Left renal pelvis (tissue), 4 donors: ENCODE data around the gene ZMIZ2. TPM values are rescaled to one million over a fixed set of nuclear protein-coding genes. Genes with fewer than 3 reads are reported as not detected.

Source experiments
- DNase-seq, 4 donors: peaks; one replicate each; pipeline ENCODE4 v3.0.0-alpha.2; 2013; ENCODE audit warnings: low read depth in 4 of 4, low spot score in 3 of 4
- polyA plus RNA-seq, 4 donors: library from polyadenylated mRNA; unstranded; fragments of 120-200 nt; gene quantifications; one replicate each; pipeline ENCODE4 v1.2.1, GENCODE V29; 2013; ENCODE audit not compliant: insufficient read length in 4 of 4

The ZMIZ2 gene
- polyA plus RNA-seq, 4 donors = 47.2 to 101 (median 58.3) TPM

- no peak for DNase-seq
Measured at GRCh38 chr7:44754802-44755697, 6.4 kb downstream of the ZMIZ2 start.

DNA sequence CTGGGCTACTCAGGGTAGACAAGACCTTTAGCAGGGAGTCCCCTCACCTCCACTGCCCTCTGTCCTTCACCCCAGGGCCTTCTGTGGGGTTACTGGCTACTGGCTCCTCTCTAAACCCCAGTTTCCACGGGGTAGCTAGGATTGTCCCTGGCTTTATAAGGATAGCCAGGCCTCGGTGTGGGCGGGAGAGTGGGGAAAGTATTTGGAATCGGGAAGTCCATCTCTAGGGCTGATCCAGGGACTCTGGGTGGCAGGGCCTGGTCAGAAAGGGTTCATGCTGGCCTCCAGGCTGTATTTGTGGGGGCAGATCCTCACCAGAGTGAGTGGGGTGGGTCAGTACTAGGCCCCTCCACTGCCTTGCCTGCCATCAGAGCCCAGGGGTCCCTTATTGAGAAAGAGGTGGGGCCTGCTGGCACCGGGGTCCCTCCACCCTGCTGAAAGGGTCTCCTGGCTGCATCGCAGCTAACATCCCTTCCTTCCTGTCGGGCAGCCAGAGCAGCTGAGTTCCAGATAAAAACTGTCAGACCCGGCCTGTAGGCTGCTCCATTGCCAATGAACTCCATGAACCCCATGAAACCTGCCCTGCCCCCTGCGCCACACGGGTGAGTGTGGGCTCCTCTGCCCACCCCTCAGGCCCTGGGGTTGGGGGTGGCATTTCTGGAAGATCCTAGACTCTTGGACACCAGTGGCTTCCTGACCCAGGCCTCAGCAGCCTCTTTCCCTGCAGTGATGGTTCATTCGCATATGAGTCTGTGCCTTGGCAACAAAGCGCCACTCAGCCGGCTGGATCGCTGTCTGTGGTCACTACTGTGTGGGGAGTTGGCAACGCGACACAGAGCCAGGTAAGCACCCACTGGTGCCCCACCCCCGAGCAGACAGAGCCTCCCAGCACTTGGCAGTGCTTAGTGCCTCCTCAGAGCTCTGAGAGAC lies 7.3 kb downstream of the ZMIZ2 start:
- no peak for DNase-seq

GRCh38 chr7:44756904-44757303 lies 8.3 kb downstream of the ZMIZ2 start:
- no peak for DNase-seq

DNA sequence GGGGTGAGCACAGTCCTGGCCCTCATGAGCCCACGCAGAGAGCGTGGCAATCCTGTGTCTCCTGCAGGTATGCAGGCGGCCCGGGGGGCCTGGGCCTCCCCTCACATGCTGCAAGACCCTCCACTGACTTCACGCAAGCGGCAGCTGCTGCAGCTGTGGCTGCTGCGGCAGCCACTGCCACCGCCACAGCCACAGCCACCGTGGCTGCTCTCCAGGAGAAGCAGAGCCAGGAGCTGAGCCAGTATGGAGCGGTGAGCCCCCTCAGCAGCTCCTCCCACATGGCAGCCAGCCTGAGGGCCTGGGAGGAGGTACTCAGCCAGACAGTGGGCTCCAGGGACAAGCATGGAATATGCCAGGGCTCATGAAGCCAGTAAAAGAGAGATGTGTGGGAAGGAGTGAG lies 8.7 kb downstream of the ZMIZ2 start:
- no peak for DNase-seq

DNA sequence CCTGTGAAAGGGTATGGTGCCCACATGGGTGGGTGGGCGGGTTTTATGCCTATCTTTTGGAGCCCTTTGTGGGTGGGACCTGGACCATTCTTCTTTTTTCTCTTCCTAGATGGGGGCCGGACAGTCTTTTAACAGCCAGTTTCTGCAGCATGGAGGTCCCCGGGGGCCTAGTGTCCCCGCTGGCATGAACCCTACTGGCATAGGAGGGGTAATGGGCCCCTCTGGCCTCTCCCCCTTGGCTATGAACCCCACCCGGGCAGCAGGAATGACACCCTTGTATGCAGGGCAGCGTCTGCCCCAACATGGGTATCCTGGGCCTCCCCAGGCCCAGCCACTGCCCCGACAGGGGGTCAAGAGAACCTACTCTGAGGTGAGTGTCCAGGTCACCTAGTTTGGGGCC lies 9.1 kb downstream of the ZMIZ2 start:
- no peak for DNase-seq

- no peak for DNase-seq
Measured at GRCh38 chr7:44759246-44759645, 10.6 kb downstream of the ZMIZ2 start.

DNA sequence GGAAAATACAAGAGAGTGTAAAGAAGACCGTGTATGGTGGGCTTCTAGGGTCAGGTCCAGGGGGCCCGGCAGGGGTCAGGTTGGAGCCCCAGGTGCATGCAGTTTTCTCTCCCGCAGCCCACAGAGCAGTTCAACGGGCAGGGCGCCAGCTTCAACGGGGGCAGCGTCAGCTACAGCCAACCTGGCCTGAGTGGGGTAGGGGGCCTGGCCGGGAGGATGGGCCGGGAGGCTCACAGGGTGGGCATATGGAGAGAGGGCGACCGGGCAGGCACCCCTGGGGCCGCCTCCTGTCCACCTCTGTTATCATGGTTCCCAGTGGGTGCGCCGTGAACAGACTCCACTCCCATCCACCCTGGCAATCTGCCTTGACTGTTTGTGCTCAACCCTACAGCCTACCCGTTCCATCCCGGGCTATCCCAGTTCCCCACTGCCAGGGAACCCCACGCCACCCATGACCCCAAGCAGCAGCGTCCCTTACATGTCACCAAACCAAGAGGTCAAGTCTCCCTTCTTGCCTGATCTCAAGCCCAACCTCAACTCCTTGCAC lies 11.5 kb downstream of the ZMIZ2 start:
- no peak for DNase-seq

- DNase-seq = no peak
Measured at GRCh38 chr7:44761207-44762161, 12.8 kb downstream of the ZMIZ2 start.

DNA sequence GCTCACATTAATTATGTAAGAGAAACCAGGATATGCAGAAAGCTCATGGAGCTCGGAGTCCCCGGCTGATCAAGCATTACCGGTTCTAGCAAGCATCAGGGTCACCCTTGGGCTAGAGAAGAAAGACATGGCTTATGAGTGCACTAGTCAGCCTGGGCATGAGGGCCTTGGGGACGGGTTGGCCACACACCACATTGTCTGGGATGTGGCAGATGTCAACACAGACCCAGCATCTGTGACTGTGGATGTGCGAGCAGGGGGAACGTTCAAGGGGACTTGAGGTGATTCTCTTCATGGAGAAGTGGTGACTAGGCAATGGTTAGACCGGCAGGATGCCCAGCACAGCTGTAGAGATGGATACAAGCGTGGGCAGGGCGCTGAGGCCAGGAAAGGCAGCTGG lies 13.7 kb downstream of the ZMIZ2 start:
- no peak for DNase-seq

DNA sequence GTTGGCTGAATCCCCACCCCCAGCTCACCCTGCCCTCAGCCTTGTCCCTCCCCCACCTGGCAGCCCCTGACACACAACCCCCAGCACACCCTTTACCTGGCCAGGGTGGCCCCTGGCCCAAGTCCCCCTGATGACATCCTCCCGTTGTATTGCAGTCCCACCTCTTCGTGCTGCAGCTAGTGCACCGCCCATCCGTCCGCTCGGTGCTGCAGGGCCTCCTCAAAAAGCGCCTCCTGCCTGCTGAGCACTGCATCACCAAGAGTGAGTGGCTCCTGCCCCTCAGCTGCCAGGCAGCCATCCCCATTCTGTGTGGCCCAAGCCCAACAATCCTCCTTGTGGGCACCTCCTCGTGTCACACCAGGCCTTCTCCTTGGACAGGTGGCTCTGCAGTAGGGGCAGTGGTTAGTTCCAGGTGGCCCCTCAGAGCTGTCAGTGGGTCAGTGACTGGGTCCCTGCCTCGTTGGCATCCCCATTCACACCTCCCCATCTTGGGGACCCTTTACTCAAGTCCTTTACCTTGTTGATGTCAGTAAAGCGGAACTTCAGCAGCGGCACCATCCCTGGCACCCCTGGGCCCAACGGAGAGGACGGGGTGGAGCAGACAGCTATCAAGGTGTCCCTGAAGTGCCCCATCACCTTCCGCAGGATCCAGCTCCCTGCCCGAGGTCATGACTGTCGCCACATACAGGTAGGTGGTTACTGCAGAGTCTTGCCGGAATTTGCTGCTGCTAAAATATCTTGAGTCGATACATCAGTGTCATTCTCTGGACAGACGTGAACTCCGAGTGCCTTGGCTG lies 14.3 kb downstream of the ZMIZ2 start:
- no peak for DNase-seq

- DNase-seq = no peak
Measured at GRCh38 chr7:44764081-44764480, 15.4 kb downstream of the ZMIZ2 start.

- no peak for DNase-seq
Measured at GRCh38 chr7:44764665-44765578, 16.3 kb downstream of the ZMIZ2 start.

GRCh38 chr7:44765579-44766415 lies 17.1 kb downstream of the ZMIZ2 start:
- no peak for DNase-seq

- DNase-seq = no peak
Measured at GRCh38 chr7:44766416-44766801, 17.8 kb downstream of the ZMIZ2 start.

DNA sequence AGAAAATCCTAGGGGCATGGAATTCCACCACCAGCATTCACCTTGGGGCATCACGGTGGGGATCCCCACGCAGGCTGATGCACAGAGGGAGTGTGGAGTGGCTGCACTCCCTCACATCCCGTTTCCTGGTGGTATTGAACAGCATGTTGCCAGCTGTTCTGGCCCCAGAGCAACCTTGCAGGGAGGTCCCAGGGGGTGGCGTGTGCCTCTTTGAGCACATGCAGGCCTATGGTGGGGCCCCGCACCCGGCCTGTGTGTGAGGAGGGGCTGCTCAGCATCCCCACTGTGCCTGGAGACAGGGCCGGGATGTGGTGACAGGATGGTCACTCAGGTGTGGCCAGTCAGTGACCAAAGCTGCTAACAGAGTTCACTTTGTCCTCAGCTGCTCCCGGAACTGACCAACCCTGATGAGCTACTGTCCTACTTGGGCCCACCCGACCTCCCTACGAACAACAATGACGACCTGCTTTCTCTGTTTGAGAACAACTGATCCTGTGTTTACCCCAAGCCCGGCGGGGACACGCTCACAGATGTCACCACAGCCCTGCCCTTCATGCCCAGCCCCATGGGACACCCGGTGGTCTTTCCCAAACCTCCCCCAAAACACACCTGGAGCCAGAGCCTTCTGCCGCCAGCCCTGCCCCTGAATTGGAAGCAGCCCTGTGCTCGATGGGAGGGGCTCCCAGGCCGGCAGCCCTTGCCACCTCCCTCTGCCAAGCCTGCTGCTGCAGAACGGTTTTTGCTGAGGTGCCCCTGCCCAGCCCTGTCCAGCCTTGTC lies 18.7 kb downstream of the ZMIZ2 start:
- DNase-seq = no peak

DNA sequence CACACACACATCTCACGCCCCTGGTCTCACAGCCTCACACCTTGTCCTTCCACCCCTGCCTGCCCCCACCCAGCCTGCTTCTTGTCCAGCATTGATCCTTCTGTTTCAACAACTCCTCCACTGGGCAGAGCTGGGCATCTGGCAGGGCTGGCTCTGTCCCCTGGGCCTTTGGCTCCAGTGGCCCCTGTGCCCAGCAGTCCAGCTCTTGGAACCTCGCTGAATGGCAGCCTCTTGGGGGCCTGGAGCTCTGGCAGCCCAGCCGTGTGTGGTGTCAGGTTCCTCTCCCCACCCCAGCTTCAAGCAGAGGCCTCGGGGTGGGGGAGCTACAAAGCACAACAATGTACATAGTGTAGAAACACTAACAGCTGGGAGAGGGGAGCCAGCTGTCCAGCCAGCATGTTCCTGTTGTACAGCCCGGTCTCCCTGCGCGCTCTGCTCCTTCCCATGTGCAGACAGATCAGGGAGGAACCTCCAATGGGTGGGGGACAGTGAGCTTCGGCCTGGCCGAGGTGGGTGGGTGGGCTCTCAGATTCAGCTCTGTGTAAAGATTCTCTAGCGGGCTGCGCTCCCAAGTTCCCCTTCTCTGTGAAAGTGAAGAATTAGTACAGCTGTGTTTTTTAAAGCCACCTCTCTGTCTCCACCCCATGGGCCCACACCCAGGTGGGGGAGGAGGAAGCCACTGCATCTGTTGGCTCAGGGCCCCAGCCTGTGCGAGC lies 19.4 kb downstream of the ZMIZ2 start:
- DNase-seq = peak in 3 of 4 donors; percentile 54 to 65 (median 59)
